Activated CD8-positive, alpha-beta T cell treated with anti-CD3 and anti-CD28 coated beads for 36 hours (primary cell): ENCODE measurements around the gene STYXL1. TPM values are rescaled to one million over a fixed set of nuclear protein-coding genes. Genes with fewer than 3 reads are reported as not detected.

Source experiments
- ATAC-seq: fragments of 200-7000 bp; cut with Tn5 transposase; one replicate; pipeline ENCODE4 v1.10.0; 2021; ENCODE audit warnings: mild to moderate bottlenecking, moderate library complexity
- CTCF ChIA-PET: fragments of 350-600 bp; sonication (Branson Sonifier 250); formaldehyde crosslinking; loops from one replicate; lab custom pipeline; 2021; ENCODE audit warnings: antibody characterized with exemption; lab: Charles Lee
- POLR2A ChIA-PET: fragments of 350-600 bp; sonication (Branson Sonifier 250); formaldehyde crosslinking; loops from one replicate; lab custom pipeline; 2021; ENCODE audit warnings: antibody characterized with exemption; lab: Charles Lee
- DNase-seq: peaks from one replicate; pipeline ENCODE4 v3.0.0-alpha.2; 2020
- H3K27ac Mint-ChIP-seq: one replicate; pipeline ENCODE4 v1.8.0; 2021; ENCODE audit warnings: mild to moderate bottlenecking, mixed read lengths
- H3K27me3 Mint-ChIP-seq: one replicate; pipeline ENCODE4 v1.8.0; 2021; ENCODE audit warnings: mixed read lengths
- H3K36me3 Mint-ChIP-seq: one replicate; pipeline ENCODE4 v1.8.0; 2021; ENCODE audit warnings: low read depth, mixed read lengths
- H3K4me1 Mint-ChIP-seq: one replicate; pipeline ENCODE4 v1.8.0; 2021; ENCODE audit warnings: low read depth, mixed read lengths
- H3K4me3 Mint-ChIP-seq: one replicate; pipeline ENCODE4 v1.8.0; 2021; ENCODE audit warnings: mild to moderate bottlenecking, moderate library complexity, mixed read lengths
- H3K9me3 Mint-ChIP-seq: one replicate; pipeline ENCODE4 v1.8.0; 2021; ENCODE audit warnings: mixed read lengths
- CTCF ChIP-seq: fragments of 200-600 bp; IDR thresholded peaks from one replicate; pipeline ENCODE4 v1.8.0; 2022; ENCODE audit warnings: antibody characterized with exemption, mild to moderate bottlenecking
- intact Hi-C: fragments of 100-400 bp; cut with micrococcal nuclease; formaldehyde crosslinking; loops from one replicate; pipeline ENCODE4 v1.10.0; 2022
- total RNA-seq, 2 experiments: library from RNA; stranded (reverse); gene quantifications; one replicate each; pipeline ENCODE4 v1.2.3, GENCODE V29; 2021

The STYXL1 gene
- total RNA-seq, 2 experiments from 2014 or later, result 25.9 to 26.9 TPM

- H3K9me3 Mint-ChIP-seq, result no peaks in the 10 kb centered on the region
- H3K4me1 Mint-ChIP-seq, result peaks cover 2% of the 10 kb centered on the region
- no peak overlapping the region for H3K27ac Mint-ChIP-seq
- H3K36me3 Mint-ChIP-seq, result peaks cover 4% of the 10 kb centered on the region
- POLR2A ChIA-PET, result interaction anchor here (0.6 kb wide), 1 partner anchor 21 kb away, joined by 3 read pairs; no protein-coding TSS in a partner anchor
- no peaks in the 10 kb centered on the region for H3K27me3 Mint-ChIP-seq
- CTCF ChIA-PET, result no interaction called here
- no peak overlapping the region for H3K4me3 Mint-ChIP-seq
- ATAC-seq, result no peak
- TF ChIP-seq CTCF, result no peak
- no peak for DNase-seq
- intact Hi-C loops, result no loop called here
These were observed 96.3 kb downstream of the STYXL1 start for GRCh38 chr7:75951506-75951905.

GRCh38 chr7:75950111-75950681 lies 97.6 kb downstream of the STYXL1 start:
- ATAC-seq (no peak), DNase-seq (no peak)
- no peaks in the 10 kb centered on the region for H3K9me3 Mint-ChIP-seq
- no peak overlapping the region for H3K27ac Mint-ChIP-seq
- no peak for TF ChIP-seq CTCF
- intact Hi-C loops, result no loop called here
- H3K36me3 Mint-ChIP-seq, result no peaks in the 10 kb centered on the region
- POLR2A ChIA-PET, result interaction anchor here (0.6 kb wide), 1 partner anchor 276 kb away, joined by 3 read pairs; no protein-coding TSS in a partner anchor
- H3K4me1 Mint-ChIP-seq, result peaks cover 7% of the 10 kb centered on the region
- H3K4me3 Mint-ChIP-seq, result no peak overlapping the region
- H3K27me3 Mint-ChIP-seq, result no peaks in the 10 kb centered on the region
- CTCF ChIA-PET, result no interaction called here

GRCh38 chr7:75948179-75948578 lies 99.6 kb downstream of the STYXL1 start:
- CTCF ChIA-PET, result interaction anchor here (3.0 kb wide), 1 partner anchor 72 kb away, joined by 9 read pairs; no protein-coding TSS in a partner anchor
- Mint-ChIP-seq H3K4me1 (peaks cover 12% of the 10 kb centered on the region), H3K27me3 (no peaks in the 10 kb centered on the region), H3K9me3 (no peaks in the 10 kb centered on the region), H3K27ac (no peak overlapping the region), H3K4me3 (no peak overlapping the region), H3K36me3 (no peaks in the 10 kb centered on the region)
- intact Hi-C loops, result no loop called here
- ATAC-seq (no peak), DNase-seq (no peak)
- POLR2A ChIA-PET, result no interaction called here
- TF ChIP-seq CTCF, result no peak

Other genes starting within 250 kb of the STYXL1 start
- gene CCL24, start 234.2 kb downstream of the STYXL1 start, total RNA-seq, result not detected
- 10 to 100 TPM; 21.7 to 23.1 TPM for gene RHBDD2, start 169.0 kb downstream of the STYXL1 start, total RNA-seq
- 10 to 100 TPM; 22.8 to 25.2 TPM for gene POR, start 132.8 kb downstream of the STYXL1 start, total RNA-seq
- 10 to 100 TPM; 12.2 to 12.4 TPM for gene TMEM120A, start 53.4 kb downstream of the STYXL1 start, total RNA-seq
- gene MDH2, start 106 bp upstream of the STYXL1 start, total RNA-seq, result 100 to 1,000 TPM; 278 to 292 TPM
- gene SRRM3, start 153.9 kb upstream of the STYXL1 start, total RNA-seq, result not detected